ENCODE measurements around the gene PSTPIP2.
"Not testable (repeated sequence)": the region's sequence is repeated elsewhere in the genome, so short reads cannot be mapped to it uniquely, and the experiment has no call there.

PSTPIP2 gene

GRCh38 chr18:45992527-45992926 is 79.5 kb downstream of the PSTPIP2 start:
- not testable (repeated sequence) for DNase-seq, H3K27ac Mint-ChIP-seq, ATAC-seq, H3K9me3 Mint-ChIP-seq, H3K4me3 Mint-ChIP-seq, H3K27me3 Mint-ChIP-seq
- peaks cover 22% of the 10 kb centered on the region for H3K4me1 Mint-ChIP-seq

DNA sequence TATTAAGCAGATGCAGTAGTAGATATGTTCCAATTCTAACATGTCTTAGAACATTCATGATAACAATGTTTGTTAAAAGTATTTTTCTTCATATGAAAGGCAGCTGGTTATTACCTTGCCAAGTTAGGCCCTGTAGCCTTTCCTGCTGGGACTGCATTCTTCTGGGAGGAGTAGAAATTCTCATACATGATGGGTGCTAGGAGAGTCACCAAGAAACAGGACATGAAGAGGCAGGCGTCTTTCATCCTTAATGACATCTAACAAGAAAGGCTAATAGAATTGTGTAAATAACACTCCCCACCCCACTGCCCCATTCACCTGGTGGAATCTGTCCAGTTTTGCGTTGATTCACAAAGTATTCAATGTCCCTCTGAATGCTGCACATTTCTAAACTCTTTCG is 80.3 kb downstream of the PSTPIP2 start:
- DNase-seq: no peak
- Mint-ChIP-seq H3K9me3 (peaks cover 8 to 10% of the 10 kb centered on the region in 2 donors), H3K27me3 (no peaks in the 10 kb centered on the region), H3K27ac (no peak overlapping the region), H3K4me3 (no peak overlapping the region), H3K4me1 (peaks cover 16% of the 10 kb centered on the region)
- ATAC-seq: no peak

GRCh38 chr18:45984546-45985235 is 87.4 kb downstream of the PSTPIP2 start:
- ATAC-seq (no peak), DNase-seq (no peak)
- no peak overlapping the region for H3K4me3 Mint-ChIP-seq
- H3K27ac Mint-ChIP-seq: no peak overlapping the region
- no peaks in the 10 kb centered on the region for H3K4me1 Mint-ChIP-seq
- peaks cover 6 to 7% of the 10 kb centered on the region in 2 donors for H3K9me3 Mint-ChIP-seq
- no peaks in the 10 kb centered on the region for H3K27me3 Mint-ChIP-seq

DNA sequence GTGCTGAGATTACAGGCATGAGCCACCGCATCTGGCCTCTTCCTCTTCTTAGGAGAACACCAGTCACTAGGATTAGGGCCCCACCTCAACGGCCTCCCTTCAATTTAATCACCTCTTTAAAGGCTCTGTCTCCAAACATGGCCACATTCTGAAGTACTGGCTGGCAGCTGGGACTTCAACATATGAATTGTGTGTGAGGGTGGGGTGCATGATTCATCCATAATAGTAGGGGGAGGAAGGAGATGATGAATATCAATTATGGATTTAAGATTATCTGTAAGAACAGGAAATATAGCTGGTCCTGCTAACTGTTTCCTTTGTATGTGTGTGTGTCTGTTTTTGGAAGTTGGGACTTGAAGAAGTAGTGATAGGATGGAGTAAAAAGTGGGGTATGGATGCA is 90.2 kb downstream of the PSTPIP2 start:
- Mint-ChIP-seq H3K27me3 (no peaks in the 10 kb centered on the region), H3K9me3 (no peaks in the 10 kb centered on the region), H3K27ac (no peak overlapping the region), H3K4me1 (peaks cover 10% of the 10 kb centered on the region), H3K4me3 (no peak overlapping the region)
- DNase-seq (no peak), ATAC-seq (no peak)

- no peak for DNase-seq
- ATAC-seq: no peak
- peaks cover 15% of the 10 kb centered on the region for H3K4me1 Mint-ChIP-seq
- no peak overlapping the region for H3K27ac Mint-ChIP-seq
- no peaks in the 10 kb centered on the region for H3K9me3 Mint-ChIP-seq
- no peak overlapping the region for H3K4me3 Mint-ChIP-seq
- H3K27me3 Mint-ChIP-seq: no peaks in the 10 kb centered on the region
Observed at GRCh38 chr18:45980229-45980628, 91.8 kb downstream of the PSTPIP2 start.

DNA sequence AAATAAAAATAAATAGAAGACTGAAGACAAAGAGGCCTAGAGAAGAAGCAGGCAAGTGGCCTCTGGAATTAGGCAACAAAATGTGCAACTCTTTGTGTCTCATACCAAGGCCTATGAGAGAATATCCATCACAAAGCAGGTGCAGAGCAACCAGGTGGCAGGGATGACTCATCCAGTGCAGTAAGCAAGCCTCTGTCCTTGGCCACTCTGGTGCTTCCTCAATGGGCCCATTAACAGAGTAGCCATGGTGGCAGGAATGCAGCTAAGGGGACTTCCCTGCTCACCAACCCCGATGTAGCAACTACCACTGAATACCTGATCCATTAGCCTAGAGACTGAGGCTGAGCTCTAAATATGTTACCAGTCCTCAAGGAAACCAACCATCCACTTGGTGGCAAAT is 94.0 kb downstream of the PSTPIP2 start:
- Mint-ChIP-seq H3K27me3 (no peaks in the 10 kb centered on the region), H3K4me1 (peaks cover 25% of the 10 kb centered on the region), H3K4me3 (no peak overlapping the region), H3K27ac (no peak overlapping the region), H3K9me3 (no peaks in the 10 kb centered on the region)
- DNase-seq: no peak
- ATAC-seq: no peak

GRCh38 chr18:45976974-45977373 is 95.1 kb downstream of the PSTPIP2 start:
- ATAC-seq: no peak
- no peak for DNase-seq
- Mint-ChIP-seq H3K27ac (peak overlapping the region in 1 of 2 donors; percentile 83), H3K9me3 (no peaks in the 10 kb centered on the region), H3K4me3 (no peak overlapping the region), H3K4me1 (peaks cover 25% of the 10 kb centered on the region), H3K27me3 (no peaks in the 10 kb centered on the region)

- no peaks in the 10 kb centered on the region for H3K27me3 Mint-ChIP-seq
Observed at GRCh38 chr18:45976566-45976965, 95.5 kb downstream of the PSTPIP2 start.

DNA sequence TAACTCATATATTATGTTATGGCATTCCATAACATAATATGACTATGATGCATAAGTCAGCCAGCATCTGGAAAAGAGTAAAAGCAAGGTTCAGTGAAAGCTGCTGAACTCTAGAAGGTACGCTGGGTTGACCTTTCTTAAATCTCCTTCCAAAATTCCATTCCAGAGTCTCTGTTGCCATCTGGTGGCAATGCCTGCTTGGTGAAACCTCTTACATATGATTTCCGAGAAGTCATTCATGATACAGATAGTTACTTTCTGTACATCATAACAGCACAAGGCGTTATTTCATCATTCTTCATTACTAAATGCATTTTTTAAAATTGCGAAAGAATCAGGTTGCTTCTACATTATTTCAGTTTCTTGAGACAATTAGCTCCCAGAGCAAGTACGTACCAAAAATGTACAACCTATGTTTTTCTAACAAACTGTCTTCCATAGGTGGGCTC is 97.9 kb downstream of the PSTPIP2 start:
- DNase-seq (peak; percentile 63 to 77), ATAC-seq (peak; percentile 91)
- Mint-ChIP-seq H3K27ac (peak overlapping the region; percentile 81 to 97), H3K27me3 (no peaks in the 10 kb centered on the region), H3K4me1 (peaks cover 25% of the 10 kb centered on the region), H3K9me3 (peaks cover 0 to 4% of the 10 kb centered on the region in 2 donors), H3K4me3 (peak overlapping the region; percentile 12 to 35)

More at GRCh38 chr18:45976566-45976965, 95.5 kb downstream of the PSTPIP2 start:
- ATAC-seq (peak; percentile 18), DNase-seq (no peak)
- H3K4me1 Mint-ChIP-seq: peaks cover 25% of the 10 kb centered on the region
- no peak overlapping the region for H3K4me3 Mint-ChIP-seq
- peak overlapping the region in 1 of 2 donors; percentile 83 for H3K27ac Mint-ChIP-seq
- no peaks in the 10 kb centered on the region for H3K9me3 Mint-ChIP-seq

DNA sequence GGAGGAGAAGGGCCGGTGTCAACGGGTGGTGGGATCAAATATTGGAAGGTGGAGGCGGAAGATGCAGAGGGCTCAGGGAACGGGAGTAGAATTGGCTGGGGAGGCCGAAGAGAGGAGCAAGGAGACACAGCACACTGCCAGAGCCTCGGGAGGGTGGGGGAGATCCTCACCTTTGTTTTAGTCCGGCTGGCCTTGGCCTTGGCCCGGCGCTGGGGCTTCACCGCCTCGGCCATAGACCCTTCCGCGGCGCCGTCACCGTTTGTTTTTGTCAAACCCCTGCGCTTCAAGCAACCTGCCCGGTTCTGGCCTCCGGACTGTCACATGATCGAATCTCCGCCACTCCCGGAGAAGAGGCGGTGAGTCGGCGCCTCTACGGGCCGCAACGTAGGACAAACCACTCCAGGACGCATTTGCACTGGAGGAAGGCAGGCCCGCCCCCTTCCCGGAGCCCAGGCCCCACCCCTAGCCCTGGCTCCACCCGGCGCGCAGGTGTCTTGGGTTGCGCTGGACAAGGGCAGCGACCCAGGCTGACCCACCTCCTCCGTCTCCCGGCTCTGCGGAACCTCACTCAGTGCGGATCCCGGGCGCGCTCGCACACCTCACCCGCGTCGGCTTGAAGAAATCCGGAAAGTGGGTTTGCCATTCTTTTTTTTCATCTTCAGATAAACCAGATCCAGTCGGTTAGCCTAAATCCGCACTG is 104.9 kb downstream of the PSTPIP2 start, which contains the start of gene EPG5:
EPG5 (minus strand) TSS at position 323 of the 700 bp plus-strand sequence; CDS start at position 233, 90 bp downstream.
- peak within 1 kb of the TSS; percentile 88 to 97 for H3K4me3 Mint-ChIP-seq
- peaks cover 0 to 4% of the 10 kb centered on the region in 2 donors for H3K9me3 Mint-ChIP-seq
- DNase-seq (peak; percentile 87 to 94), ATAC-seq (peak; percentile 96)
- H3K4me1 Mint-ChIP-seq: peaks cover 30% of the 10 kb centered on the region
- H3K27ac Mint-ChIP-seq: peak within 1 kb of the TSS; percentile 69 to 98
- no peaks in the 10 kb centered on the region for H3K27me3 Mint-ChIP-seq

DNA sequence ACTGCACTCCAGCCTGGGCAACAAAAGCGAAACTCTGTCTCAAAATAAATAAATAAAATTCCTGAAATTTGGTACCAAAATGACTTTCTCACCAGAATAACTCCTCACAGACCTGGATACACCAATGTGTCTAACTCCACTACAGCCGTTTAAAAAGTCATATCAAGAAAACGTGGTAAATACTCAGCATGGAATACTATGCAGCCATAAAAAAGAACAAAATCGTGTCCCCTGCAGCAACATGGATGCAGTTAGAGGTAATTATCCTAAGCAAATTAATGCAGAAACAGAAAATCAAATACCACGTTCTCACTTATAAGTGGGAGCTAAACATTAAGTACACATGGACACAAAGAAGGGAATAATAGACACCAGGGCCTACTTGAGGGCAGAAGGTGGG is 107.1 kb downstream of the PSTPIP2 start:
- not testable (repeated sequence) for H3K27me3 Mint-ChIP-seq, ATAC-seq, H3K9me3 Mint-ChIP-seq, DNase-seq, H3K27ac Mint-ChIP-seq
- H3K4me1 Mint-ChIP-seq: peaks cover 46% of the 10 kb centered on the region
- H3K4me3 Mint-ChIP-seq: peak overlapping the region; percentile 5 to 13

GRCh38 chr18:45962866-45963265 is 109.2 kb downstream of the PSTPIP2 start:
- Mint-ChIP-seq H3K4me1 (peaks cover 47% of the 10 kb centered on the region), H3K27me3 (no peaks in the 10 kb centered on the region), H3K4me3 (peak overlapping the region; percentile 8 to 14), H3K27ac (peak overlapping the region; percentile 29 to 43), H3K9me3 (no peaks in the 10 kb centered on the region)
- no peak for DNase-seq
- ATAC-seq: peak; percentile 29

DNA sequence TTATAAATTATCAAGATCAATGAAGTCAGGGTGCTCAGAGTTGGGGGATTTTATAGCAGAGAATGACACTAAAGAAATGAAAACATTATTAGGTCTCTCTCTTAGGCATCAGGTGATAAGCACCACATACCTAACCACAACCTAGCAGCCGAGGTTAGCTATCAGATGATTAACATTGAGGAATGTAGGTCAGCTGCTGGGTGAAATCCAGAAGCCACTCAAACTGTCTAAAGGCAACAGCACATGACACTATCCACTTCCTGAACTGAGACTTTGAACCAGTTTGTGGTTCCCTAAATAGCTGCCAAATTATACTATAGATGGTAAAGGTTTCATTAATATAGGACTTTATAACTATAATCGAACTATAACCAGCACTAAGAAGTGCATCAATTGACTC is 109.6 kb downstream of the PSTPIP2 start:
- peak in 1 of 2 donors; percentile 54 for DNase-seq
- no peaks in the 10 kb centered on the region for H3K27me3 Mint-ChIP-seq
- H3K4me3 Mint-ChIP-seq: peak overlapping the region in 1 of 2 donors; percentile 42

GRCh38 chr18:45959484-45959883 is 112.6 kb downstream of the PSTPIP2 start:
- H3K4me3 Mint-ChIP-seq, H3K9me3 Mint-ChIP-seq, ATAC-seq, DNase-seq, H3K27me3 Mint-ChIP-seq, H3K27ac Mint-ChIP-seq: not testable (repeated sequence)
- H3K4me1 Mint-ChIP-seq: peaks cover 40% of the 10 kb centered on the region

More for the DNA sequence above, 109.6 kb downstream of the PSTPIP2 start:
- ATAC-seq: peak; percentile 75
- no peaks in the 10 kb centered on the region for H3K9me3 Mint-ChIP-seq
- peak overlapping the region; percentile 29 for H3K27ac Mint-ChIP-seq
- peaks cover 45% of the 10 kb centered on the region for H3K4me1 Mint-ChIP-seq

GRCh38 chr18:45958730-45959129 is 113.3 kb downstream of the PSTPIP2 start:
- no peak for ATAC-seq
- Mint-ChIP-seq H3K4me1 (peaks cover 38% of the 10 kb centered on the region), H3K4me3 (no peak overlapping the region), H3K9me3 (no peaks in the 10 kb centered on the region), H3K27me3 (no peaks in the 10 kb centered on the region), H3K27ac (no peak overlapping the region)
- no peak for DNase-seq

DNA sequence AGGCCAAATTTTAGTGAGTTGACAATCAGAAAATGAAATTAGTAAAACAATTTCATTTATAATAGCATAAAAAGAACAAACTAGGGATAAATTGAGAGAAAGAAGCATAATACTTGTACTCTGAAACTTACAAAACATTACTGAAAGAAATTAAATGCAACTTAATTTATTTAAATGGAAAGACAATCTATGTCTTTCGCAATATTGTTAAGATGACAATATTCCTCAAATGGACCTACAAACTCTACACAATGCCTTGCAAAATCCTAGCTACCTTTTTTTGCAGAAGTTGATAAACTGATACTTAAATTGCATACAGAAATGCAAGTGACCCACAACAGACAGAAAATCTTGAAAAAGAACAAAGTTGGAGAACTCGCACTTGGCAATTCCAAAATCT is 114.0 kb downstream of the PSTPIP2 start:
- no peak overlapping the region for H3K27ac Mint-ChIP-seq

More for the DNA sequence above, 114.0 kb downstream of the PSTPIP2 start:
- H3K9me3 Mint-ChIP-seq: no peaks in the 10 kb centered on the region
- no peak for ATAC-seq
- no peaks in the 10 kb centered on the region for H3K27me3 Mint-ChIP-seq
- peaks cover 31% of the 10 kb centered on the region for H3K4me1 Mint-ChIP-seq
- H3K4me3 Mint-ChIP-seq: no peak overlapping the region
- DNase-seq: no peak

Measured in stimulated activated naive CD8-positive, alpha-beta T cell treated with anti-CD3 and anti-CD28 coated beads, Interleukin-15, amount 100 ng/mL, for 72 hours (primary cell).